SU-DHL-6 (cell line): ENCODE results near the gene CDIP1.

Experiments
- H2AFZ ChIP-seq: fragments of 200-600 bp; sonication (generic); 2 replicates; pipeline ENCODE4 v1.6.1; 2014; ENCODE audit warnings: low read depth, mild to moderate bottlenecking, moderate library complexity, mixed read lengths, antibody characterized with exemption, low read length; ENCODE audit not compliant: severe bottlenecking
- H3F3A ChIP-seq: fragments of 200-600 bp; shearing (Covaris generic); 2 replicates; pipeline ENCODE4 v1.6.0; 2016; ENCODE audit warnings: antibody characterized with exemption, mild to moderate bottlenecking; ENCODE audit not compliant: insufficient read depth
- H3K27ac ChIP-seq: fragments of 200-600 bp; sonication (generic); 2 replicates; pipeline ENCODE4 v1.5.1; 2016; ENCODE audit warnings: low read depth, mild to moderate bottlenecking, low read length, moderate library complexity, mixed read lengths
- H3K27me3 ChIP-seq: fragments of 200-600 bp; sonication (generic), shearing (Covaris generic); 2 replicates; pipeline ENCODE4 v1.6.0; 2014; ENCODE audit warnings: mild to moderate bottlenecking, low read length
- H3K36me3 ChIP-seq: fragments of 200-600 bp; sonication (generic); 2 replicates; pipeline ENCODE4 v1.6.1; 2014; ENCODE audit warnings: mild to moderate bottlenecking, low read length, mixed read lengths
- H3K4me2 ChIP-seq: fragments of 300-600, 200-600 bp; shearing (Covaris generic), sonication (generic); 2 replicates; pipeline ENCODE4 v1.6.0; 2014; ENCODE audit warnings: low read length, low read depth, mild to moderate bottlenecking; ENCODE audit not compliant: poor library complexity, severe bottlenecking
- H3K4me3 ChIP-seq: fragments of 200-600 bp; sonication (generic); 2 replicates; pipeline ENCODE4 v1.5.1; 2014; ENCODE audit warnings: antibody characterized with exemption, low read length, mild to moderate bottlenecking, mixed read lengths; ENCODE audit not compliant: insufficient read depth, poor library complexity, severe bottlenecking
- H3K79me2 ChIP-seq: fragments of 200-600 bp; sonication (generic); 2 replicates; pipeline ENCODE4 v1.6.1; 2014; ENCODE audit warnings: mild to moderate bottlenecking, low read length, moderate library complexity; ENCODE audit not compliant: insufficient read depth
- H3K9ac ChIP-seq: fragments of 200-600 bp; sonication (generic); 2 replicates; pipeline ENCODE4 v1.7.0; 2014; ENCODE audit warnings: mild to moderate bottlenecking, low read length
- H3K9me2 ChIP-seq: fragments of 200-600 bp; sonication (generic); replicated peaks from 2 replicates; pipeline ENCODE4 v1.6.1; 2014; ENCODE audit warnings: low read length; ENCODE audit not compliant: insufficient read depth
- H3K9me3 ChIP-seq: fragments of 200-600 bp; sonication (generic); 2 replicates; pipeline ENCODE4 v1.6.1; 2014; ENCODE audit warnings: low read length, mixed read lengths; ENCODE audit not compliant: insufficient read depth
- H4K20me1 ChIP-seq: fragments of 200-600 bp; sonication (generic); 2 replicates; pipeline ENCODE4 v1.6.1; 2014; ENCODE audit warnings: low read depth, mild to moderate bottlenecking, antibody characterized with exemption, low read length, moderate library complexity, mixed read lengths
- CTCF ChIP-seq: fragments of 200-600 bp; sonication (generic); IDR thresholded peaks from one replicate; pipeline ENCODE4 v1.5.1; 2017; ENCODE audit warnings: antibody characterized with exemption, mild to moderate bottlenecking, low read length, moderate library complexity; ENCODE audit not compliant: insufficient read depth, poor library complexity, severe bottlenecking
- EZH2phosphoT487 ChIP-seq: fragments of 200-600 bp; sonication (generic), shearing (Covaris generic); conservative IDR thresholded peaks from 2 replicates; pipeline ENCODE4 v1.6.1; 2018; ENCODE audit warnings: mild to moderate bottlenecking, antibody characterized with exemption, low read length, moderate library complexity, mixed read lengths

Gene CDIP1

DNA sequence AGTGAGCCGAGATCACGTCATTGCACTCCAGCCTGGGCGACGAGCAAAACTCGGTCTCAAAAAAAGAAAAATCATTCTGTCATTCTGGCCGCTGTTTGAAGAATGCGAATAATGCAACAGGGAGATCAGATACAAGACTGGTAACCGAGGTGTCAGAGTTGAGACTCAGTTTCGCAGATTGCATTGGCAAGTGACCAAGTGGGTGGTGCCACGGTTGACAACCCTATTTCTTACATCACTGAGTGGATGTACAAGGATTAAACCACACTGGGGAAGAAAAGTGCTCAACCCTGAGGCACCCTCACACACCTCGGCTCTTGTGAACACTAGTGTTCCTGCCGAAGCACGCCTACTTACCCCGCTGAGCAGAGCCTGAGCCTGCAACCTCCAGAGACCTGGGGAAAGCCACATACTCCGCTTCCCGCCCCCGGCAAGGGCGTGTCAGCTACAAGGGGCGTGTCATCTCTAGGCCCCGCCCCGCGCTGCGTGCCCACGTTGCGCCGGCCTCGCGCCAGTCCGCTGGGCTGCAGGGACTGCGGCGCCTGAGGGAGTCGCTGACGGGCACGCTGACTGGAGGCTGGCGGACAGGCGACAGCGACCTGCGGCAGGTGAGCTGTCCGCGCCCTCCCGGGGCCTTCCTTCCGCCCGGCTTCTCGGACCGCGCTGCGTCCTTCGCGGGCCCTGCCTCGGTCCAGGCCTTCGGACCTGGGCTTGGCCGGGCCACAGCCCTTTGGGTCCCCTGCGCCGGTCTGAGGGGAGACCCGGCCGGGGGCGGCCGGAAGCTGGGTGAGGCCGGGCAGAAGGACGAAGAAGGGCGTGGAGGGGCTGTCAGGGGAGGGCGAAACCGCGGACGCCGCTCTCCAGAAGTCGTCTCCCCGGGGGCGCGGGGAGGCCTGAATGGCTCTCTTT lies 62.4 kb downstream of the CDIP1 start, which contains the start of gene HMOX2:
HMOX2 (plus strand) TSS at position 519 of the 909 bp plus-strand sequence. CDS start 29,127 bp downstream, outside the sequence.
- Histone ChIP-seq H3K9ac (peak within 1 kb of the TSS; percentile 92), H3K9me2 (no peaks in the 10 kb centered on the region), H3K79me2 (peaks cover 59% of the 10 kb centered on the region), H3K4me3 (peak within 1 kb of the TSS; percentile 77), H3K36me3 (no peaks in the 10 kb centered on the region), H3K27ac (peak within 1 kb of the TSS; percentile 81), H4K20me1 (no peaks in the 10 kb centered on the region), H2AFZ (peak within 1 kb of the TSS; percentile 56), H3F3A (peaks cover 43% of the 10 kb centered on the region), H3K9me3 (no peaks in the 10 kb centered on the region), H3K4me2 (peak within 1 kb of the TSS; percentile 82), H3K27me3 (no peaks in the 10 kb centered on the region)
- peak; percentile 23 for TF ChIP-seq CTCF
- no peak for TF ChIP-seq EZH2phosphoT487

- no peak for TF ChIP-seq CTCF
- no peak for TF ChIP-seq EZH2phosphoT487
- Histone ChIP-seq H3F3A (peaks cover 43% of the 10 kb centered on the region), H3K9me3 (no peaks in the 10 kb centered on the region), H3K27ac (peak within 1 kb of the TSS; percentile 81), H3K79me2 (peaks cover 48% of the 10 kb centered on the region), H3K36me3 (no peaks in the 10 kb centered on the region), H3K9ac (peak within 1 kb of the TSS; percentile 92), H3K4me2 (peak within 1 kb of the TSS; percentile 82), H3K27me3 (no peaks in the 10 kb centered on the region), H2AFZ (peak within 1 kb of the TSS; percentile 30), H3K4me3 (peak within 1 kb of the TSS; percentile 70), H3K9me2 (no peaks in the 10 kb centered on the region), H4K20me1 (no peaks in the 10 kb centered on the region)
These were observed 64.2 kb downstream of the CDIP1 start, which contains the start of gene NMRAL1 for GRCh38 chr16:4474192-4474961. TSS of gene NMRAL1 (minus strand) at chr16:4474625. CDS start at chr16:4474132, 493 bp downstream.

- Histone ChIP-seq H3K27me3 (no peaks in the 10 kb centered on the region), H3K36me3 (no peaks in the 10 kb centered on the region), H3K9ac (peak overlapping the region; percentile 92), H3F3A (peaks cover 42% of the 10 kb centered on the region), H4K20me1 (no peaks in the 10 kb centered on the region), H3K27ac (peak overlapping the region; percentile 81), H3K9me2 (no peaks in the 10 kb centered on the region), H3K9me3 (no peaks in the 10 kb centered on the region), H3K79me2 (peaks cover 33% of the 10 kb centered on the region), H3K4me3 (peak overlapping the region; percentile 70), H2AFZ (no peak overlapping the region), H3K4me2 (peak overlapping the region; percentile 82)
- TF ChIP-seq CTCF (no peak), EZH2phosphoT487 (no peak)
These were observed 65.7 kb downstream of the CDIP1 start for GRCh38 chr16:4472880-4473279.
